Measurements from ENCODE around the gene RAD51B. TPM values are rescaled to one million over a fixed set of nuclear protein-coding genes. Genes with fewer than 3 reads are reported as not detected.

RAD51B gene
- total and polyA plus RNA-seq, 9 of the 15 experiments (the other 6 are each of a cell fraction or from before 2014, with no cell fraction given) = 8.5 to 17.3 (median 11.3) TPM

- no peak for TF ChIP-seq SFPQ (IDR thresholded peaks at IDR 0.05; ENCODE audit: low read depth, low read length)
- no peak for TF ChIP-seq ZNF134 (CRISPR knock-in tag; conservative IDR thresholded peaks at IDR 0.05)
- TF ChIP-seq ZNF347 (CRISPR knock-in tag; IDR thresholded peaks at IDR 0.05; ENCODE audit: low read depth) = no peak
- TF ChIP-seq ZNF133 (CRISPR knock-in tag; IDR thresholded peaks at IDR 0.05) = no peak
- no peak for TF ChIP-seq FOXJ3 (CRISPR knock-in tag; IDR thresholded peaks at IDR 0.05)
- no peak for TF ChIP-seq RUNX1 (IDR thresholded peaks at IDR 0.05; ENCODE audit: low read depth)
- no peak for TF ChIP-seq XRCC4 (IDR thresholded peaks at IDR 0.05; ENCODE audit: extremely low read depth, insufficient read depth, insufficient read length)
- TF ChIP-seq TRIM28 (IDR thresholded peaks at IDR 0.05) = no peak
Observed at GRCh38 chr14:68552075-68552474, 732.5 kb downstream of the RAD51B start (continued).

GRCh38 chr14:68552602-68553001 is 733.0 kb downstream of the RAD51B start:
- H3K79me2 ChIP-seq (ENCODE audit: control insufficient read depth, insufficient read depth, low read length) = no peaks in the 10 kb centered on the region
- H3K27me3 ChIP-seq (ENCODE audit: control insufficient read depth in 2 of 2, insufficient read depth in 2 of 2, low read length in 2 of 2) = peaks cover 0 to 11% of the 10 kb centered on the region in 2 experiments; a peak in 3 of 5 replicates

More at GRCh38 chr14:68552602-68553001, 733.0 kb downstream of the RAD51B start:
- no peak overlapping the region for H2AFZ ChIP-seq (ENCODE audit: low read depth, low read length)
- H3K9me3 ChIP-seq (replicated peaks; ENCODE audit: control insufficient read depth, insufficient read depth, low read depth, low read length) = 0 out of 2 replicates have a peak, but pooled peaks cover 2% of the 10 kb centered on the region
- no peak for FAIRE-seq
- intact Hi-C loops (cut with micrococcal nuclease) = no loop called here
- peaks cover 0 to 2% of the 10 kb centered on the region in 2 experiments; a peak in 3 of 5 replicates for H3K4me1 ChIP-seq (replicated peaks in 1 of 2; ENCODE audit: control insufficient read depth in 2 of 2, insufficient read depth in 2 of 2, low read length in 2 of 2)
- no peak overlapping the region for H3K27ac ChIP-seq (ENCODE audit: extremely low read depth, low read depth, low read length)
- H3K4me3 ChIP-seq = no peak overlapping the region
- no peak for DNase-seq (ENCODE audit: extremely low read depth in 1 of 4, low spot score in 3 of 4)
- no peak for ATAC-seq
- ChIA-PET CTCF (ENCODE audit: low intra/inter-chr PET ratio) (no interaction called here), POLR2A (no interaction called here)
- H4K20me1 ChIP-seq (replicated peaks; ENCODE audit: control insufficient read depth, insufficient read depth, low read length) = peaks cover 3% of the 10 kb centered on the region; the same call in 1 of the 2 replicates
- in situ Hi-C loops (cut with MboI) = no loop called here
- H3K9me1 ChIP-seq (ENCODE audit: control insufficient read depth, insufficient read depth, low read length) = no peaks in the 10 kb centered on the region
- WGBS (ENCODE audit: insufficient coverage, low coverage, missing lambda C conversion rate) = 0% methylated on average over 2 of the region's 2 CpGs
- no peak overlapping the region for H3K4me2 ChIP-seq (ENCODE audit: insufficient read depth, low read length)
- H3K36me3 ChIP-seq (ENCODE audit: control insufficient read depth, insufficient read depth, low read length) = no peaks in the 10 kb centered on the region
- TF ChIP-seq ZNF395 (CRISPR knock-in tag; IDR thresholded peaks at IDR 0.05) (no peak), ARHGAP35 (IDR thresholded peaks at IDR 0.05; ENCODE audit: partially characterized antibody) (no peak), ZNF444 (CRISPR knock-in tag; IDR thresholded peaks at IDR 0.05) (no peak), GABPB1 (CRISPR knock-in tag; IDR thresholded peaks at IDR 0.05) (no peak)
- BruUV-seq (replicated peaks) = no TSS peak
- no peak overlapping the region for H3K9ac ChIP-seq (ENCODE audit: insufficient read depth in 1 of 2, low read depth in 2 of 2, low read length in 2 of 2)

Measured in K562 (cell line).